H9 (cell line): Measurements from ENCODE around the gene BRINP2. TPM values are rescaled to one million over a fixed set of nuclear protein-coding genes. Genes with fewer than 3 reads are reported as not detected.

Source experiments
- DNase-seq: peaks from one replicate; pipeline ENCODE4 v3.0.0-alpha.2; 2017
- H2AFZ ChIP-seq: one replicate; pipeline ENCODE4 v1.6.1; 2013; ENCODE audit warnings: mild to moderate bottlenecking, low read length, control low read depth, moderate library complexity
- H2AK5ac ChIP-seq: 2 replicates; pipeline ENCODE4 v1.6.1; 2013; ENCODE audit warnings: low read length, control low read depth, mixed read lengths; ENCODE audit not compliant: insufficient read length
- H2BK120ac ChIP-seq: one replicate; pipeline ENCODE4 v1.6.1; 2013; ENCODE audit warnings: low read depth, mild to moderate bottlenecking, low read length, control low read depth, inconsistent platforms; ENCODE audit not compliant: poor library complexity, severe bottlenecking
- H2BK12ac ChIP-seq: 2 replicates; pipeline ENCODE4 v1.6.1; 2013; ENCODE audit warnings: low read length, control low read depth, mixed read lengths, low read depth; ENCODE audit not compliant: insufficient read length
- H2BK15ac ChIP-seq: 2 replicates; pipeline ENCODE4 v1.6.1; 2013; ENCODE audit warnings: low read depth, low read length, control low read depth
- H2BK20ac ChIP-seq: one replicate; pipeline ENCODE4 v1.6.1; 2013; ENCODE audit warnings: low read depth, mild to moderate bottlenecking, low read length, control low read depth, inconsistent platforms; ENCODE audit not compliant: poor library complexity, severe bottlenecking
- H2BK5ac ChIP-seq: 2 replicates; pipeline ENCODE4 v1.6.1; 2013; ENCODE audit warnings: low read length, control low read depth, mixed read lengths; ENCODE audit not compliant: insufficient read length
- H3K14ac ChIP-seq: 2 replicates; pipeline ENCODE4 v1.6.1; 2013; ENCODE audit warnings: low read length, control low read depth; ENCODE audit not compliant: insufficient read depth
- H3K18ac ChIP-seq: 2 replicates; pipeline ENCODE4 v1.6.1; 2013; ENCODE audit warnings: low read depth, mild to moderate bottlenecking, mixed read lengths, low read length, control low read depth; ENCODE audit not compliant: insufficient read length
- H3K23ac ChIP-seq: 2 replicates; pipeline ENCODE4 v1.6.1; 2013; ENCODE audit warnings: low read length, control low read depth, mixed read lengths, low read depth; ENCODE audit not compliant: insufficient read length
- H3K23me2 ChIP-seq: 2 replicates; pipeline ENCODE4 v1.6.1; 2013; ENCODE audit warnings: low read depth, mild to moderate bottlenecking, mixed read lengths, low read length, control low read depth; ENCODE audit not compliant: insufficient read length, poor library complexity, severe bottlenecking
- H3K27ac ChIP-seq: 2 replicates; pipeline ENCODE4 v1.5.1; 2013; ENCODE audit warnings: low read length, control low read depth, mixed read lengths, low read depth; ENCODE audit not compliant: insufficient read length
- H3K27me3 ChIP-seq: 2 replicates; pipeline ENCODE4 v1.6.1; 2013; ENCODE audit warnings: low read length, control low read depth, inconsistent platforms; ENCODE audit not compliant: insufficient read depth
- H3K4ac ChIP-seq: 2 replicates; pipeline ENCODE4 v1.6.1; 2013; ENCODE audit warnings: low read depth, mild to moderate bottlenecking, control low read depth, inconsistent platforms, low read length, moderate library complexity
- H3K4me1 ChIP-seq: 2 replicates; pipeline ENCODE4 v1.6.1; 2013; ENCODE audit warnings: low read length, control low read depth, inconsistent platforms; ENCODE audit not compliant: insufficient read depth
- H3K4me2 ChIP-seq: 2 replicates; pipeline ENCODE4 v1.6.1; 2013; ENCODE audit warnings: low read length, control low read depth, mixed read lengths; ENCODE audit not compliant: insufficient read length, insufficient read depth
- H3K56ac ChIP-seq: 2 replicates; pipeline ENCODE4 v1.6.1; 2013; ENCODE audit warnings: low read depth, mild to moderate bottlenecking, mixed read lengths, low read length, control low read depth; ENCODE audit not compliant: insufficient read length
- H3K79me1 ChIP-seq: 2 replicates; pipeline ENCODE4 v1.6.1; 2013; ENCODE audit warnings: low read depth, mild to moderate bottlenecking, moderate library complexity, low read length, control low read depth, inconsistent platforms; ENCODE audit not compliant: insufficient read depth, poor library complexity, severe bottlenecking
- H3K79me2 ChIP-seq: 2 replicates; pipeline ENCODE4 v1.6.1; 2013; ENCODE audit warnings: low read length, control low read depth, inconsistent platforms; ENCODE audit not compliant: insufficient read depth
- H3K9ac ChIP-seq: 2 replicates; pipeline ENCODE4 v1.6.1; 2013; ENCODE audit warnings: low read length, control low read depth, mixed read lengths; ENCODE audit not compliant: insufficient read length; ENCODE audit errors: extremely low read depth
- H3K9me3 ChIP-seq: one replicate; pipeline ENCODE4 v1.6.1; 2013; ENCODE audit warnings: low read depth, low read length, inconsistent platforms; ENCODE audit not compliant: control insufficient read depth
- H3T11ph ChIP-seq: one replicate; pipeline ENCODE4 v1.6.1; 2013; ENCODE audit warnings: mild to moderate bottlenecking, low read length, control low read depth, inconsistent platforms
- H4K20me1 ChIP-seq: one replicate; pipeline ENCODE4 v1.6.1; 2013; ENCODE audit not compliant: control insufficient read depth, insufficient read length, insufficient read depth
- H4K5ac ChIP-seq: 2 replicates; pipeline ENCODE4 v1.6.1; 2013; ENCODE audit warnings: low read depth, mild to moderate bottlenecking, mixed read lengths, low read length, control low read depth; ENCODE audit not compliant: insufficient read length
- H4K8ac ChIP-seq: replicated peaks from 2 replicates; pipeline ENCODE4 v1.6.1; 2013; ENCODE audit warnings: low read length, control low read depth, mixed read lengths, low read depth; ENCODE audit not compliant: insufficient read length
- H4K91ac ChIP-seq: 2 replicates; pipeline ENCODE4 v1.6.1; 2013; ENCODE audit warnings: low read depth, mild to moderate bottlenecking, moderate library complexity, mixed read lengths, low read length, control low read depth; ENCODE audit not compliant: insufficient read length
- H3K27ac Mint-ChIP-seq, 3 experiments: 2 replicates in 2 of 3; 3 replicates in 1 of 3; pipeline ENCODE4 v1.8.0; 2020 to 2021; ENCODE audit warnings: mixed read lengths in 3 of 3, mild to moderate bottlenecking in 1 of 3, moderate library complexity in 1 of 3
- H3K27me3 Mint-ChIP-seq: 2 replicates; pipeline ENCODE4 v1.8.0; 2021; ENCODE audit warnings: low read depth, mild to moderate bottlenecking, moderate library complexity, mixed read lengths
- H3K36me3 Mint-ChIP-seq, 3 experiments: 2 replicates in 2 of 3; 3 replicates in 1 of 3; pipeline ENCODE4 v1.8.0; 2020 to 2021; ENCODE audit warnings: low read depth in 3 of 3, mixed read lengths in 3 of 3; ENCODE audit not compliant: insufficient read depth in 1 of 3
- H3K4me1 Mint-ChIP-seq, 2 experiments: 2 replicates each; pipeline ENCODE4 v1.8.0; 2020; ENCODE audit warnings: mixed read lengths in 2 of 2
- H3K4me3 Mint-ChIP-seq, 2 experiments: 2 replicates in 1 of 2; 3 replicates in 1 of 2; pipeline ENCODE4 v1.8.0; 2020 to 2021; ENCODE audit warnings: mild to moderate bottlenecking in 2 of 2, mixed read lengths in 2 of 2, moderate library complexity in 1 of 2
- H3K9me3 Mint-ChIP-seq, 2 experiments: 2 replicates in 1 of 2; 3 replicates in 1 of 2; pipeline ENCODE4 v1.8.0; 2020; ENCODE audit warnings: mild to moderate bottlenecking in 2 of 2, mixed read lengths in 2 of 2, moderate library complexity in 1 of 2
- CTCF ChIP-seq: fragments of 200-600 bp; sonication (generic); conservative IDR thresholded peaks from 3 replicates; pipeline ENCODE4 v1.8.0; 2021; ENCODE audit warnings: antibody characterized with exemption, mild to moderate bottlenecking
- WGBS: extraction: QIAGEN DNeasy Blood & Tissue Kit; methylation state at CpG from one replicate; pipeline ENCODE4 v1.1.7; 2013; ENCODE audit warnings: missing lambda C conversion rate, low lambda C conversion rate, mixed read lengths; ENCODE audit not compliant: insufficient read length; ENCODE audit errors: extremely low coverage; 5-methylcytosine and 5-hydroxymethylcytosine counted together
- total RNA-seq: library from RNA; stranded (reverse); gene quantifications from 2 replicates; pipeline ENCODE4 v1.2.1, GENCODE V29; 2021

BRINP2 gene
- total RNA-seq, 1 experiment from 2014 or later = not detected

GRCh38 chr1:177145106-177146070, 25.4 kb upstream of the BRINP2 start:
- no peak overlapping the region for H3K18ac ChIP-seq
- no peak for TF ChIP-seq CTCF
- H3K4me3 Mint-ChIP-seq = no peak overlapping the region
- H3T11ph ChIP-seq = no peak overlapping the region
- H3K9me3 ChIP-seq = no peaks in the 10 kb centered on the region
- H2AK5ac ChIP-seq = no peak overlapping the region
- H3K4me1 ChIP-seq = peaks cover 5% of the 10 kb centered on the region; the same call in 1 of the 2 replicates
- no peak overlapping the region for H3K27ac ChIP-seq
- H2BK12ac ChIP-seq = no peak overlapping the region
- no peaks in the 10 kb centered on the region for H3K79me2 ChIP-seq
- no peaks in the 10 kb centered on the region for H3K23me2 ChIP-seq
- no peak overlapping the region for H3K14ac ChIP-seq
- no peak overlapping the region for H2BK15ac ChIP-seq
- no peak overlapping the region for H2BK5ac ChIP-seq
- H2AFZ ChIP-seq = no peak overlapping the region
- H3K79me1 ChIP-seq = no peaks in the 10 kb centered on the region
- no peak for DNase-seq
- no CpG with 5 or more reads among the region's 3 CpGs for WGBS
- H3K27ac Mint-ChIP-seq = peak overlapping the region in 1 of 3 experiments; percentile 7; a peak in 1 of 7 replicates
- H3K27me3 Mint-ChIP-seq = no peaks in the 10 kb centered on the region
- no peak overlapping the region for H4K8ac ChIP-seq
- H3K56ac ChIP-seq = no peak overlapping the region
- H3K27me3 ChIP-seq = no peaks in the 10 kb centered on the region
- no peak overlapping the region for H2BK120ac ChIP-seq
- no peak overlapping the region for H4K5ac ChIP-seq
- no peak overlapping the region for H4K91ac ChIP-seq
- no peak overlapping the region for H3K4ac ChIP-seq
- no peak overlapping the region for H3K9ac ChIP-seq
- no peak overlapping the region for H2BK20ac ChIP-seq
- no peaks in the 10 kb centered on the region for H3K9me3 Mint-ChIP-seq
- peaks cover 11 to 18% of the 10 kb centered on the region in 2 experiments for H3K4me1 Mint-ChIP-seq
- no peaks in the 10 kb centered on the region; a peak in 1 of 7 replicates for H3K36me3 Mint-ChIP-seq
- H3K23ac ChIP-seq = no peak overlapping the region
- H4K20me1 ChIP-seq = no peaks in the 10 kb centered on the region
- H3K4me2 ChIP-seq = no peak overlapping the region
